Measurements from ENCODE around the gene CACNG4. TPM values are rescaled to one million over a fixed set of nuclear protein-coding genes. Genes with fewer than 3 reads are reported as not detected.

CACNG4 gene
- total and polyA plus RNA-seq, 9 of the 15 experiments (the other 6 are each of a cell fraction or from before 2014, with no cell fraction given), result 0.07 TPM; not detected in 8

GRCh38 chr17:66968916-66969315, 4.4 kb downstream of the CACNG4 start:
- no peaks in the 10 kb centered on the region for H3K36me3 ChIP-seq (ENCODE audit: control insufficient read depth, insufficient read depth, low read length)
- no peak overlapping the region for H3K9ac ChIP-seq (ENCODE audit: insufficient read depth in 1 of 2, low read depth in 2 of 2, low read length in 2 of 2)
- H3K4me1 ChIP-seq (replicated peaks in 1 of 2; ENCODE audit: control insufficient read depth in 2 of 2, insufficient read depth in 2 of 2, low read length in 2 of 2), result peaks cover 0 to 10% of the 10 kb centered on the region in 2 experiments; a peak in 1 of 5 replicates
- H4K20me1 ChIP-seq (replicated peaks; ENCODE audit: control insufficient read depth, insufficient read depth, low read length), result no peaks in the 10 kb centered on the region
- intact Hi-C loops (cut with micrococcal nuclease) (no loop called here), in situ Hi-C loops (cut with MboI) (no loop called here)
- no peak for FAIRE-seq
- H3K9me1 ChIP-seq (ENCODE audit: control insufficient read depth, insufficient read depth, low read length), result no peaks in the 10 kb centered on the region
- POLR2A ChIA-PET, result no interaction called here
- H3K27me3 ChIP-seq (ENCODE audit: control insufficient read depth in 2 of 2, insufficient read depth in 2 of 2, low read length in 2 of 2), result peaks cover 18 to 50% of the 10 kb centered on the region in 2 experiments
- TF ChIP-seq, protein P1, sequence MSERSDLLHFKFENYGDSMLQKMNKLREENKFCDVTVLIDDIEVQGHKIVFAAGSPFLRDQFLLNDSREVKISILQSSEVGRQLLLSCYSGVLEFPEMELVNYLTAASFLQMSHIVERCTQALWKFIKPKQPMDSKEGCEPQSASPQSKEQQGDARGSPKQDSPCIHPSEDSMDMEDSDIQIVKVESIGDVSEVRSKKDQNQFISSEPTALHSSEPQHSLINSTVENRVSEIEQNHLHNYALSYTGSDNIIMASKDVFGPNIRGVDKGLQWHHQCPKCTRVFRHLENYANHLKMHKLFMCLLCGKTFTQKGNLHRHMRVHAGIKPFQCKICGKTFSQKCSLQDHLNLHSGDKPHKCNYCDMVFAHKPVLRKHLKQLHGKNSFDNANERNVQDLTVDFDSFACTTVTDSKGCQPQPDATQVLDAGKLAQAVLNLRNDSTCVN (CRISPR knock-in tag; IDR thresholded peaks at IDR 0.05), result no peak
- no peak for TF ChIP-seq RB1 (IDR thresholded peaks at IDR 0.05; ENCODE audit: low read depth)
- WGBS (ENCODE audit: insufficient coverage, low coverage, missing lambda C conversion rate), result 0% methylated on average over 4 of the region's 4 CpGs
- H2AFZ ChIP-seq (ENCODE audit: low read depth, low read length), result no peak overlapping the region
- no peak overlapping the region for H3K27ac ChIP-seq (ENCODE audit: extremely low read depth, low read depth, low read length)
- CTCF ChIA-PET (ENCODE audit: low intra/inter-chr PET ratio), result interaction anchor here (0.6 kb wide), 1 partner anchor 309 kb away, joined by 4 read pairs; no protein-coding TSS in a partner anchor
- no peak for ATAC-seq
- H3K4me2 ChIP-seq (ENCODE audit: insufficient read depth, low read length), result no peak overlapping the region
- DNase-seq (ENCODE audit: extremely low read depth in 1 of 4, low spot score in 3 of 4), result no peak
- no peaks in the 10 kb centered on the region for H3K9me3 ChIP-seq (replicated peaks; ENCODE audit: control insufficient read depth, insufficient read depth, low read depth, low read length)
- no peaks in the 10 kb centered on the region for H3K79me2 ChIP-seq (ENCODE audit: control insufficient read depth, insufficient read depth, low read length)
- no TSS peak for BruUV-seq (replicated peaks)
- no peak overlapping the region for H3K4me3 ChIP-seq

DNA sequence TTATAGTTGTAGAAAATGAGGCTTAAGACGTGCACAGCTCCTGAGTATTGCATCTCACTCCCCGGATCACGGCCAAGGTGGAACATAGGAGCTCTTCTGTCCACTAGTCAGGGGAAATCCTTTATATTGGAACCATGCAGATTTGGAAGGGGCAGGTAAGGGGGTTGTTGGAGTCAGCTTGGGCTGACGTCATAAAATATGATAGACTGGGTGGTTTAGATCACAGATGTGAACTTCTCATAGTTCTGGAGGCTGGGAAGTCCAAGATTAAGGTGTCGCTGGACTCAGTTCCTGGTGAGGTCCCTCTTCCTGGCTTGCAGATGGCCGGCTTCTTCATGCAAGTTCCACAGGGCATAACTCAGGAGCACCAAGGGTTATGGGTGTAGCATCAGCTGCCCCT, 5.6 kb downstream of the CACNG4 start:
- Histone ChIP-seq H3K27me3 (ENCODE audit: control insufficient read depth in 2 of 2, insufficient read depth in 2 of 2, low read length in 2 of 2) (peaks cover 18 to 53% of the 10 kb centered on the region in 2 experiments), H2AFZ (ENCODE audit: low read depth, low read length) (no peak overlapping the region), H3K36me3 (ENCODE audit: control insufficient read depth, insufficient read depth, low read length) (no peaks in the 10 kb centered on the region), H3K27ac (ENCODE audit: extremely low read depth, low read depth, low read length) (no peak overlapping the region), H3K9me3 (replicated peaks; ENCODE audit: control insufficient read depth, insufficient read depth, low read depth, low read length) (no peaks in the 10 kb centered on the region), H3K9ac (ENCODE audit: insufficient read depth in 1 of 2, low read depth in 2 of 2, low read length in 2 of 2) (no peak overlapping the region), H3K4me2 (ENCODE audit: insufficient read depth, low read length) (no peak overlapping the region), H3K9me1 (ENCODE audit: control insufficient read depth, insufficient read depth, low read length) (no peaks in the 10 kb centered on the region), H4K20me1 (replicated peaks; ENCODE audit: control insufficient read depth, insufficient read depth, low read length) (0 out of 2 replicates have a peak, but pooled peaks cover 1% of the 10 kb centered on the region), H3K4me3 (no peak overlapping the region), H3K79me2 (ENCODE audit: control insufficient read depth, insufficient read depth, low read length) (no peaks in the 10 kb centered on the region), H3K4me1 (replicated peaks in 1 of 2; ENCODE audit: control insufficient read depth in 2 of 2, insufficient read depth in 2 of 2, low read length in 2 of 2) (peaks cover 0 to 6% of the 10 kb centered on the region in 2 experiments; a peak in 1 of 5 replicates)
- no peak for ATAC-seq
- TF ChIP-seq POLR3G (IDR thresholded peaks at IDR 0.05; ENCODE audit: extremely low read depth, insufficient read length, insufficient replicate concordance), result no peak
- no peak for TF ChIP-seq HDAC3 (IDR thresholded peaks at IDR 0.05; ENCODE audit: borderline replicate concordance, partially characterized antibody)
- TF ChIP-seq, protein P2, sequence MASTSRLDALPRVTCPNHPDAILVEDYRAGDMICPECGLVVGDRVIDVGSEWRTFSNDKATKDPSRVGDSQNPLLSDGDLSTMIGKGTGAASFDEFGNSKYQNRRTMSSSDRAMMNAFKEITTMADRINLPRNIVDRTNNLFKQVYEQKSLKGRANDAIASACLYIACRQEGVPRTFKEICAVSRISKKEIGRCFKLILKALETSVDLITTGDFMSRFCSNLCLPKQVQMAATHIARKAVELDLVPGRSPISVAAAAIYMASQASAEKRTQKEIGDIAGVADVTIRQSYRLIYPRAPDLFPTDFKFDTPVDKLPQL (IDR thresholded peaks at IDR 0.05; ENCODE audit: extremely low read depth, insufficient read length), result no peak
- TF ChIP-seq XRCC5 (IDR thresholded peaks at IDR 0.05; ENCODE audit: low read depth, low read length), result no peak
- TF ChIP-seq RBM22 (IDR thresholded peaks at IDR 0.05; ENCODE audit: low read depth, low read length, poor library complexity, severe bottlenecking), result no peak
- TF ChIP-seq, protein P3, sequence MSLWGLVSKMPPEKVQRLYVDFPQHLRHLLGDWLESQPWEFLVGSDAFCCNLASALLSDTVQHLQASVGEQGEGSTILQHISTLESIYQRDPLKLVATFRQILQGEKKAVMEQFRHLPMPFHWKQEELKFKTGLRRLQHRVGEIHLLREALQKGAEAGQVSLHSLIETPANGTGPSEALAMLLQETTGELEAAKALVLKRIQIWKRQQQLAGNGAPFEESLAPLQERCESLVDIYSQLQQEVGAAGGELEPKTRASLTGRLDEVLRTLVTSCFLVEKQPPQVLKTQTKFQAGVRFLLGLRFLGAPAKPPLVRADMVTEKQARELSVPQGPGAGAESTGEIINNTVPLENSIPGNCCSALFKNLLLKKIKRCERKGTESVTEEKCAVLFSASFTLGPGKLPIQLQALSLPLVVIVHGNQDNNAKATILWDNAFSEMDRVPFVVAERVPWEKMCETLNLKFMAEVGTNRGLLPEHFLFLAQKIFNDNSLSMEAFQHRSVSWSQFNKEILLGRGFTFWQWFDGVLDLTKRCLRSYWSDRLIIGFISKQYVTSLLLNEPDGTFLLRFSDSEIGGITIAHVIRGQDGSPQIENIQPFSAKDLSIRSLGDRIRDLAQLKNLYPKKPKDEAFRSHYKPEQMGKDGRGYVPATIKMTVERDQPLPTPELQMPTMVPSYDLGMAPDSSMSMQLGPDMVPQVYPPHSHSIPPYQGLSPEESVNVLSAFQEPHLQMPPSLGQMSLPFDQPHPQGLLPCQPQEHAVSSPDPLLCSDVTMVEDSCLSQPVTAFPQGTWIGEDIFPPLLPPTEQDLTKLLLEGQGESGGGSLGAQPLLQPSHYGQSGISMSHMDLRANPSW (CRISPR knock-in tag; IDR thresholded peaks at IDR 0.05), result no peak
- no peak for TF ChIP-seq DMBX1 (CRISPR knock-in tag; IDR thresholded peaks at IDR 0.05; ENCODE audit: borderline replicate concordance)
- TF ChIP-seq, protein P4, sequence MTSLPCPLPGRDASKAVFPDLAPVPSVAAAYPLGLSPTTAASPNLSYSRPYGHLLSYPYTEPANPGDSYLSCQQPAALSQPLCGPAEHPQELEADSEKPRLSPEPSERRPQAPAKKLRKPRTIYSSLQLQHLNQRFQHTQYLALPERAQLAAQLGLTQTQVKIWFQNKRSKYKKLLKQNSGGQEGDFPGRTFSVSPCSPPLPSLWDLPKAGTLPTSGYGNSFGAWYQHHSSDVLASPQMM (CRISPR knock-in tag; IDR thresholded peaks at IDR 0.05), result no peak
- BruUV-seq (replicated peaks), result no TSS peak
- no peak for FAIRE-seq
- ChIA-PET POLR2A (interaction anchor here (1.1 kb wide), 1 partner anchor 12 kb away, joined by 5 read pairs; no protein-coding TSS in a partner anchor), CTCF (ENCODE audit: low intra/inter-chr PET ratio) (no interaction called here)
- intact Hi-C loops (cut with micrococcal nuclease) (no loop called here), in situ Hi-C loops (cut with MboI) (no loop called here)
- no peak for DNase-seq (ENCODE audit: extremely low read depth in 1 of 4, low spot score in 3 of 4)
- WGBS (ENCODE audit: insufficient coverage, low coverage, missing lambda C conversion rate), result 0% methylated on average over 6 of the region's 6 CpGs

Measured in K562 (cell line).